ENCODE results near the gene FAM184B.
"Not testable (repeated sequence)": the region's sequence is repeated elsewhere in the genome, so short reads cannot be mapped to it uniquely, and the experiment has no call there.

Gene FAM184B

GRCh38 chr4:17713779-17714178, 67.6 kb downstream of the FAM184B start:
- no peak for DNase-seq

GRCh38 chr4:17712166-17712565, 69.3 kb downstream of the FAM184B start:
- no peak for DNase-seq

GRCh38 chr4:17711206-17711605, 70.2 kb downstream of the FAM184B start:
- not testable (repeated sequence) for DNase-seq

- DNase-seq, result no peak
Observed at GRCh38 chr4:17709763-17710068, 71.7 kb downstream of the FAM184B start.

- DNase-seq, result no peak
Observed at GRCh38 chr4:17708992-17709762, 72.2 kb downstream of the FAM184B start.

GRCh38 chr4:17707671-17708070, 73.8 kb downstream of the FAM184B start:
- no peak for DNase-seq

- no peak for DNase-seq
Observed at GRCh38 chr4:17705107-17705506, 76.3 kb downstream of the FAM184B start.

- no peak for DNase-seq
Observed at GRCh38 chr4:17704020-17704650, 77.3 kb downstream of the FAM184B start.

- no peak for DNase-seq
Observed at GRCh38 chr4:17702641-17703040, 78.8 kb downstream of the FAM184B start.

GRCh38 chr4:17701882-17702281, 79.5 kb downstream of the FAM184B start:
- DNase-seq, result no peak

- no peak for DNase-seq
Observed at GRCh38 chr4:17701138-17701839, 80.1 kb downstream of the FAM184B start.

- DNase-seq, result no peak
Observed at GRCh38 chr4:17699380-17699779, 82.0 kb downstream of the FAM184B start.

- DNase-seq, result no peak
Observed at GRCh38 chr4:17698116-17698515, 83.3 kb downstream of the FAM184B start.

GRCh38 chr4:17695341-17695740, 86.1 kb downstream of the FAM184B start:
- DNase-seq, result no peak

- no peak for DNase-seq
Observed at GRCh38 chr4:17694552-17694951, 86.9 kb downstream of the FAM184B start.

- no peak for DNase-seq
Observed at GRCh38 chr4:17690898-17691297, 90.5 kb downstream of the FAM184B start.

- no peak for DNase-seq
Observed at GRCh38 chr4:17690135-17690534, 91.3 kb downstream of the FAM184B start.

GRCh38 chr4:17688011-17688441, 93.4 kb downstream of the FAM184B start:
- DNase-seq, result no peak

GRCh38 chr4:17687237-17687857, 94.1 kb downstream of the FAM184B start:
- no peak for DNase-seq

GRCh38 chr4:17684648-17685047, 96.8 kb downstream of the FAM184B start:
- not testable (repeated sequence) for DNase-seq

- DNase-seq, result no peak
Observed at GRCh38 chr4:17682222-17682566, 99.2 kb downstream of the FAM184B start.

GRCh38 chr4:17681281-17682221, 99.9 kb downstream of the FAM184B start:
- DNase-seq, result no peak

Measured in activated CD4-positive, alpha-beta T cell treated with anti-CD3 and anti-CD28 coated beads, Interleukin-10, Interleukin-2, amounts not matched to agents 100 ng/mL and 50 ng/mL, durations not matched to agents 16 hours and 8 hours (primary cell).